ENCODE measurements around the gene OSER1. TPM values are rescaled to one million over a fixed set of nuclear protein-coding genes. Genes with fewer than 3 reads are reported as not detected.

OSER1 gene
- total and polyA plus RNA-seq, 2 experiments from 2014 or later, result 28.5 to 35.2 TPM

GRCh38 chr20:44209686-44210405 lies 725 bp downstream of the OSER1 start:
- DNase-seq (ENCODE audit: low read depth in 1 of 2, low spot score in 1 of 2), result peak; percentile 41 to 71
- Histone ChIP-seq H3K4me1 (ENCODE audit: low read depth) (peaks cover 30% of the 10 kb centered on the region), H3K36me3 (peaks cover 2% of the 10 kb centered on the region), H3K27ac (peak overlapping the region; percentile 98), H3K9me3 (ENCODE audit: low read depth) (no peaks in the 10 kb centered on the region), H3K27me3 (no peaks in the 10 kb centered on the region), H3K4me3 (peak overlapping the region; percentile 73)
- no peak for TF ChIP-seq CTCF (IDR thresholded peaks at IDR 0.05; ENCODE audit: low read depth, low read length)

GRCh38 chr20:44208770-44209169 lies 1.8 kb downstream of the OSER1 start:
- H3K4me3 ChIP-seq, result peak overlapping the region; percentile 73

GRCh38 chr20:44208165-44208564 lies 2.4 kb downstream of the OSER1 start:
- Histone ChIP-seq H3K9me3 (ENCODE audit: low read depth) (no peaks in the 10 kb centered on the region), H3K27me3 (no peaks in the 10 kb centered on the region), H3K36me3 (peaks cover 2% of the 10 kb centered on the region), H3K4me1 (ENCODE audit: low read depth) (peaks cover 38% of the 10 kb centered on the region), H3K4me3 (no peak overlapping the region), H3K27ac (peak overlapping the region; percentile 98)
- TF ChIP-seq CTCF (IDR thresholded peaks at IDR 0.05; ENCODE audit: low read depth, low read length), result no peak
- DNase-seq (ENCODE audit: low read depth in 1 of 2, low spot score in 1 of 2), result no peak

More at GRCh38 chr20:44208770-44209169, 1.8 kb downstream of the OSER1 start:
- peaks cover 32% of the 10 kb centered on the region for H3K4me1 ChIP-seq (ENCODE audit: low read depth)
- peak in 1 of 2 donors; percentile 12 for DNase-seq (ENCODE audit: low read depth in 1 of 2, low spot score in 1 of 2)
- TF ChIP-seq CTCF (IDR thresholded peaks at IDR 0.05; ENCODE audit: low read depth, low read length), result no peak
- peaks cover 2% of the 10 kb centered on the region for H3K36me3 ChIP-seq
- peak overlapping the region; percentile 98 for H3K27ac ChIP-seq
- H3K27me3 ChIP-seq, result no peaks in the 10 kb centered on the region
- no peaks in the 10 kb centered on the region for H3K9me3 ChIP-seq (ENCODE audit: low read depth)

GRCh38 chr20:44207126-44207723 lies 3.3 kb downstream of the OSER1 start:
- no peak for TF ChIP-seq CTCF (IDR thresholded peaks at IDR 0.05; ENCODE audit: low read depth, low read length)
- Histone ChIP-seq H3K27ac (no peak overlapping the region), H3K4me3 (no peak overlapping the region), H3K27me3 (no peaks in the 10 kb centered on the region), H3K36me3 (peaks cover 2% of the 10 kb centered on the region), H3K4me1 (ENCODE audit: low read depth) (peaks cover 43% of the 10 kb centered on the region), H3K9me3 (ENCODE audit: low read depth) (no peaks in the 10 kb centered on the region)
- DNase-seq (ENCODE audit: low read depth in 1 of 2, low spot score in 1 of 2), result no peak

- TF ChIP-seq CTCF (IDR thresholded peaks at IDR 0.05; ENCODE audit: low read depth, low read length), result no peak
- H3K4me3 ChIP-seq, result no peak overlapping the region
- no peaks in the 10 kb centered on the region for H3K27me3 ChIP-seq
- H3K36me3 ChIP-seq, result peaks cover 10% of the 10 kb centered on the region
- DNase-seq (ENCODE audit: low read depth in 1 of 2, low spot score in 1 of 2), result no peak
- H3K9me3 ChIP-seq (ENCODE audit: low read depth), result no peaks in the 10 kb centered on the region
- H3K4me1 ChIP-seq (ENCODE audit: low read depth), result peaks cover 36% of the 10 kb centered on the region
- H3K27ac ChIP-seq, result no peak overlapping the region
These were observed 4.4 kb downstream of the OSER1 start for GRCh38 chr20:44206132-44206531.
